ENCODE measurements around the gene ADCK1. TPM values are rescaled to one million over a fixed set of nuclear protein-coding genes. Genes with fewer than 3 reads are reported as not detected.
"Not testable (repeated sequence)": the region's sequence is repeated elsewhere in the genome, so short reads cannot be mapped to it uniquely, and the experiment has no call there.

ADCK1 gene
- total RNA-seq (2014; rRNA removed; shearing (Covaris generic)) = 4.4 and 11.8 TPM in 2 replicates

DNA sequence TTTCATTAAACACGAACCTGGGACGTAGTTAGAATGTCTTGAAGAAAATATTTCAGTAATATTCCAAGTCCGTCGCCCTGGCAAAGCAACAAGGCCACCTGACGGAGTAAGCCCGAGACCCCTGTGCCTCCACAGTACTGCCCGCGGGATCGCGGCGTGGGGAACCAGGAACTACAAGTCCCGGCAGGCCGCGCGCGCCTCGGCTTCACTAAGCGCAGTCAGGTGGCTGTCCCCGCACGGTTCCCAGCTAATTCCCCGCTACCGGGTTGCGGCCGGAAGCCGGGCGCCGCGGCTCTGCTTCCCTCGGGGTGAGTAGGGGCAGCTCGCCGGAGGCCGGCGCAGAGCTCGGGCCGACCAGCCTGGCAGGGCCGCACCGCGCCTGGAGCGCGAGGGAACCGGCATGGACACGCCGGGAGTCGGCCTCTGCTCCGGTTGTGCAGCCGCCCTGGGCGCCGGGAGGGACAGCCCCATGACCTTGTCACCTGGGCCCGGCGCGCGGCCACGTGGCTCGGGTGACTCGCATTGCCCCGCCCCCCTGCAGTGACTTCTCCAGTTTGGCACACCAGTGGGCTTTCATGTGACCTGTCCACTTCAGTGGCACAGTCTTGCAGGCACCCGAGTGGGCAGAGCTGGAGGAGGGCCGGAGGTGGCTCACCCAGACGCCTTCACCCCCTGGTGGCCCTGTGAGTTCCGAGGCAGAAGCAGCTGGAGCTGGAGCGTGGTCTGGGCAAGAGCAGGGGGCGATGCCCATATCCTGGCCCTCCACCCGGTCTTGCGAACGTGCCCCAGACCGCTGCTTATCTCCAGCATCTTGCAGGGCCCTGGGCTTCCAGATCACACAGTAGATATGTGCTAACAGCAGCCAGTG is at the start of gene ADCK1:
TSS of gene ADCK1 (plus strand) at position 247 of the 868 bp plus-strand sequence. CDS start 18,870 bp downstream, outside the sequence.
- in situ Hi-C loops (cut with HindIII; ENCODE audit: low sequenced_read_pairs) = no loop called here
- DNase-seq (ENCODE audit: low spot score) = peak; percentile 90

DNA sequence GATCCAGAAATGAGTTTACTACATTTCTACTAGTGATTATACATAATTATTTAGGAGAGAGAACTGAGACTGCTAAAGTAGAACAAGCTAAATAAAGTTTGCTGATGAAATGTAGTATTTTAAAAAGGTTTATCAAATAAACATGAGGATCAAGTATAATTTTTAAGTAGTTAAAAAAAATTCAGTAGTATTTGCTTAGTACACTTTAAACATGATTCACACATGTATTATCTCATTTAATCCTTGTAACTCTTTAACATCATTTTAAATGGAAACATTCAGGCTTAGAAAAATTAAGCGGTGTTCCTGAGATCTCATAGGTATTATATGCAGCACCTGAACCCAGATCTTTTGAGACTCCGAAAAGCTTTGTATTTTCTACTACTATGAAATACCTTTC is 47.6 kb upstream of the ADCK1 start:
- DNase-seq (ENCODE audit: low spot score) = no peak
- in situ Hi-C loops (cut with HindIII; ENCODE audit: low sequenced_read_pairs) = no loop called here

GRCh38 chr14:77752799-77753516 is 47.0 kb upstream of the ADCK1 start:
- in situ Hi-C loops (cut with HindIII; ENCODE audit: low sequenced_read_pairs) = no loop called here
- no peak for DNase-seq (ENCODE audit: low spot score)

- in situ Hi-C loops (cut with HindIII; ENCODE audit: low sequenced_read_pairs) = no loop called here
These were observed 39.3 kb upstream of the ADCK1 start, which contains the start of gene SNW1 for GRCh38 chr14:77760381-77761204. SNW1 (minus strand) TSS chr14:77761156; CDS start chr14:77761127, 29 bp downstream.

GRCh38 chr14:77761205-77761931 is 38.5 kb upstream of the ADCK1 start:
- DNase-seq (ENCODE audit: low spot score) = peak; percentile 47
- in situ Hi-C loops (cut with HindIII; ENCODE audit: low sequenced_read_pairs) = no loop called here

More at GRCh38 chr14:77760381-77761204, 39.3 kb upstream of the ADCK1 start, which contains the start of gene SNW1:
- peak; percentile 97 for DNase-seq (ENCODE audit: low spot score)

DNA sequence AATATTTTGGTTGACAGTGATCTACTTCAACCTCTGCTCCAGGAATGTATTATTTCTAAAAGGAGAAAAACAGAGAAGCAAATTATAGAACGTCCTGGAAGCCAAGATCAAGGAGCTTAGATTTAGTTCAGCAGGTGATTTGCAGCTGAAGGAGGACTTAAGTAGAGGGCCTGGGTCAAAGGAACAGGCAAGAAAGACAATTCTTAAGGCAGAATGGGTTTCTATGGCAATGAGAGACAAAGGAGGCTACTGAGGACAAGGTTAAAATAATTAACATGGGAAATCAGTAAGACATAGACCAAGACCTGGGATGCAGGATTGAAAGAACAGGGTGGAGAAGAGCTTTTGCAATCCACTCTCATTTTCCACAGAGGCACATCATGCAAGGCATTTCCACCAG is 36.6 kb upstream of the ADCK1 start:
- no peak for DNase-seq (ENCODE audit: low spot score)
- in situ Hi-C loops (cut with HindIII; ENCODE audit: low sequenced_read_pairs) = no loop called here

DNA sequence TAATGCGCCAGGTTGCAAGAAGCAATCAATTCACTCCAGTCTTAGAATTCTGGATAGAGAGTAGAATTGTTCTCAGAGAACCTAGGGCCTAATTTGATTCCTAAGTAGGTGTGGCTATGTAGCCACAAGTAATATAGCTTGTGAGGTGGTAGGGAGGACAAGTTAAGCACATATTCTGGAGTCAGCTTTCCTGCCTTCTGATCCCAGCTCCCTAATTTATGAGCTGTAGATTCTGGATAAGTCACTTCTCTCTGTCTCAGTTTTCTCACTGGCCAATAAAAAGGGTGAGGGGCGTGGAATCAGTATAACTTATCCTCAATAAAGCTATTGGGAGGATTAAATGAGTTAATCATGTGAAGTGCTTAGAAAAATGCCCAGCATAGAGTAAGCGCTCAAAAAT is 35.9 kb upstream of the ADCK1 start:
- no peak for DNase-seq (ENCODE audit: low spot score)
- in situ Hi-C loops (cut with HindIII; ENCODE audit: low sequenced_read_pairs) = no loop called here

- in situ Hi-C loops (cut with HindIII; ENCODE audit: low sequenced_read_pairs) = not testable (repeated sequence)
These were observed 31.4 kb upstream of the ADCK1 start for GRCh38 chr14:77768442-77769069.

GRCh38 chr14:77773966-77774365 is 25.9 kb upstream of the ADCK1 start:
- in situ Hi-C loops (cut with HindIII; ENCODE audit: low sequenced_read_pairs); DNase-seq (ENCODE audit: low spot score): not testable (repeated sequence)

More at GRCh38 chr14:77768442-77769069, 31.4 kb upstream of the ADCK1 start:
- not testable (repeated sequence) for DNase-seq (ENCODE audit: low spot score)

- no peak for DNase-seq (ENCODE audit: low spot score)
- in situ Hi-C loops (cut with HindIII; ENCODE audit: low sequenced_read_pairs) = no loop called here
These were observed 17.7 kb upstream of the ADCK1 start for GRCh38 chr14:77782202-77782601.

GRCh38 chr14:77786148-77786547 is 13.8 kb upstream of the ADCK1 start:
- in situ Hi-C loops (cut with HindIII; ENCODE audit: low sequenced_read_pairs) = no loop called here
- DNase-seq (ENCODE audit: low spot score) = no peak

- in situ Hi-C loops (cut with HindIII; ENCODE audit: low sequenced_read_pairs) = no loop called here
These were observed 9.2 kb upstream of the ADCK1 start for GRCh38 chr14:77790566-77791224.

DNA sequence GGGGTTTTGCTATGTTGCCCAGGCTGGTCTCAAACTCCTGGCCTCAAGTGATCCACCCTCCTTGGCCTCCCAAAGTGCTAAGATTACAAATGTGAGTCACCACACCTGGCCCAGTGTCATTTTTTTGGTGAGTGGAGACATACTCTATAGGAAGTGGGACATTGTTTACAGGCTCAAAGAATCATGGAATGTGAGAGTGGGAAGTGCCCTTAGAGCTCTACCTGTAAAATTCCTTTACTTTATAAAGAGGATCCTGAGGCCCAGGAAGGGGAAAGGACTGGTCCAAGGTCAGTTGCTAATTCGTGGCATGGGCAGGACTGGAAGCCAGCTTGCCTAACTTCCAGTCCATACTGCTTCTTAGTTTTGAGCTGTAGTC is 8.7 kb upstream of the ADCK1 start:
- DNase-seq (ENCODE audit: low spot score) = no peak
- in situ Hi-C loops (cut with HindIII; ENCODE audit: low sequenced_read_pairs) = no loop called here

More at GRCh38 chr14:77790566-77791224, 9.2 kb upstream of the ADCK1 start:
- no peak for DNase-seq (ENCODE audit: low spot score)

DNA sequence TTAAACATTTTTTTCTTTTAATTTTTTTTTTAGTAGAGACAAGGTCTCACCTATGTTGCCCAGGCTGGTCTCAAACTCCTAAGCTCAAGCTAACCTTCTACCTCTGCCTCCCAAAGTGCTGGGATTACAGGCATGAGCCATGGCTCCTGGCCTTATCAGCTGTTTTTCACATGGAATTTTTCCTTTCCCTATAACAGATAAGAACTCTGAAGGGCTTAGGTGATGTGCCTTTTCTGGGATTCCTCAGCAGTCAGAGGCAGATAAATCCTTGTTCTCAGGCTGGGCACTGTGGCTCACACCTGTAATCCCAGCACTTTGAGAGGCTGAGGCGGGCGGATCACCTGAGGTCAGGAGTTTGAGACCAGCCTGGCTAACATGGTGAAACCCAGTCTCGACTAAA is 6.7 kb upstream of the ADCK1 start:
- DNase-seq (ENCODE audit: low spot score); in situ Hi-C loops (cut with HindIII; ENCODE audit: low sequenced_read_pairs): not testable (repeated sequence)

- DNase-seq (ENCODE audit: low spot score) = no peak
- in situ Hi-C loops (cut with HindIII; ENCODE audit: low sequenced_read_pairs) = no loop called here
These were observed 5.6 kb upstream of the ADCK1 start for GRCh38 chr14:77794357-77794756.

DNA sequence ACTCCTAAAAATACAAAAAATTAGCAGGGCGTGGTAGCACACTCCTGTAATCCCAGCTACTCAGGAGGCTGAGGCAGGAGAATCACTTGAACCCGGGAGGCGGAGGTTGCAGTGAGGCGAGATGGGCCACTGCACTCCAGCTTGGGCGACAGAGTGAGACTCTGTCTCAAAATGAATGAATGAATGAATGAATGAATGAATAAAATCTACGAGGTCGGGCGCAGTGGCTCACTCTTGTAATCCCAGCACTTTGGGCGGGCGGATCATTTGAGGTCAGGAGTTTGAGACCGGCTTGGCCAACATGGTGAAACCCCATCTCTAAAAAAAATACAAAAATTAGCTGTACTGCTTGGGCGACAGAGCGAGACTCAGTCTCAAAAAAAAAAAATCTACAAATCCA is 453 bp upstream of the ADCK1 start:
- in situ Hi-C loops (cut with HindIII; ENCODE audit: low sequenced_read_pairs); DNase-seq (ENCODE audit: low spot score): not testable (repeated sequence)

DNA sequence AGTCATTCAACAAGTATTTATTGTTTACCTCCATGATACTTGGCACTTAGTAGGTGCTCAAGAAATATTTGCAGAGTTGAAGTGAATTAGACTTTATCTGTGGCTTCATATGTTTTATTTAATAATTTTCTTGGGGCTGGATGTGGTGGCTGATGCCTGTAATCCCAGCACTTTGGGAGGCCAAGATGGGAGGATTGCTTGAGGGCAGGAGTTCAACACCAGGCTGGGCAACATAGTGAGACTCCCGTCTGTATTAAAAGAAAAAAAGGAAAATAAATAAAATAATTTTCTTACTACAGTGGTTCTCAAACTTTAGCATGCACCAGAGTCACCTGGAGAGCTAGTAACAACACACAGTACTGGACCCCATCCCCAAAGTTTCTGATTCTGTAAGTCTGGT is 905 bp downstream of the ADCK1 start:
- no peak for DNase-seq (ENCODE audit: low spot score)

GRCh38 chr14:77804592-77804991 is 4.7 kb downstream of the ADCK1 start:
- DNase-seq (ENCODE audit: low spot score) = peak; percentile 13

More for the DNA sequence above, 905 bp downstream of the ADCK1 start:
- in situ Hi-C loops (cut with HindIII; ENCODE audit: low sequenced_read_pairs) = no loop called here

More at GRCh38 chr14:77804592-77804991, 4.7 kb downstream of the ADCK1 start:
- in situ Hi-C loops (cut with HindIII; ENCODE audit: low sequenced_read_pairs) = no loop called here

All from G401 (cell line).